A549 (cell line): Measurements from ENCODE around the gene RGS6. TPM values are rescaled to one million over a fixed set of nuclear protein-coding genes. Genes with fewer than 3 reads are reported as not detected.

ENCODE experiments used
- ATAC-seq, 2 experiments: fragments of 200-7000 bp in 1 of 2; fragments of >200 bp in 1 of 2; cut with Nextera tagmentation in 1 of 2; cut with Tn5 transposase in 1 of 2; 3 replicates each; pipeline versions ENCODE4 v1.8.0 to v1.9.1; 2018 to 2020; ENCODE audit warnings: mild to moderate bottlenecking in 1 of 2, moderate library complexity in 1 of 2
- CTCF ChIA-PET: fragments of 300-600 bp; sonication (Branson Sonifier 250); formaldehyde crosslinking; extraction: SDS; loops from one replicate; lab custom pipeline; 2021; ENCODE audit warnings: antibody characterized with exemption, inconsistent platforms; lab: Yijun Ruan, JAX
- POLR2A ChIA-PET: fragments of 350-600 bp; formaldehyde crosslinking; extraction: SDS; loops from one replicate; lab custom pipeline; 2021; ENCODE audit warnings: antibody characterized with exemption, inconsistent platforms; lab: Yijun Ruan, JAX
- DNase-seq, 2 experiments: peaks; one replicate each; pipeline versions ENCODE4 v3.0.0 to v3.0.0-alpha.2; 2011 to 2016; ENCODE audit warnings: low read depth in 1 of 2, low spot score in 1 of 2
- FAIRE-seq: peaks from 2 replicates; lab custom pipeline; 2011; peaks lifted over from hg19 to GRCh38; lab: Jason Lieb, UNC
- H3K27ac ChIP-seq, 2 experiments: fragments of >200 bp; sonication (Bioruptor Twin); formaldehyde crosslinking; 3 replicates each; pipeline ENCODE4 v1.5.1; 2016 to 2017
- H3K4me1 ChIP-seq: fragments of >200 bp; sonication (Bioruptor Twin); formaldehyde crosslinking; 3 replicates; pipeline ENCODE4 v1.6.1; 2016
- H3K4me2 ChIP-seq: fragments of >200 bp; sonication (Bioruptor Twin); formaldehyde crosslinking; 3 replicates; pipeline ENCODE4 v1.6.1; 2016
- H3K4me3 ChIP-seq: fragments of >200 bp; sonication (Bioruptor Twin); formaldehyde crosslinking; 3 replicates; pipeline ENCODE4 v1.5.1; 2016
- H3K9me3 ChIP-seq: fragments of >200 bp; sonication (Bioruptor Twin); formaldehyde crosslinking; 3 replicates; pipeline ENCODE4 v1.6.1; 2016
- BCL3 ChIP-seq: fragments of >200 bp; sonication (Bioruptor Twin); formaldehyde crosslinking; IDR thresholded peaks from 3 replicates; pipeline ENCODE4 v1.6.1; 2016
- CBX2 ChIP-seq: fragments of 200-600 bp; sonication (generic); IDR thresholded peaks from 2 replicates; pipeline ENCODE4 v1.6.1; 2016; ENCODE audit warnings: low read depth, mild to moderate bottlenecking, borderline replicate concordance
- CBX8 ChIP-seq: fragments of 200-600 bp; sonication (generic); IDR thresholded peaks from 2 replicates; pipeline ENCODE4 v1.6.1; 2016
- CEBPB ChIP-seq, 2 experiments: fragments of >200 bp in 1 of 2; sonication (Bioruptor Twin) in 1 of 2; formaldehyde crosslinking in 1 of 2; IDR thresholded peaks; 2 replicates each; pipeline ENCODE4 v1.6.1; 2012 to 2016
- CHD2 ChIP-seq: fragments of 150-350 bp; IDR thresholded peaks from 2 replicates; pipeline ENCODE4 v1.6.1; 2014; ENCODE audit warnings: low read length; ENCODE audit not compliant: partially characterized antibody
- CTCF ChIP-seq: fragments of >200 bp; sonication (Bioruptor Twin); formaldehyde crosslinking; IDR thresholded peaks from 3 replicates; pipeline ENCODE4 v1.5.1; 2016
- E2F6 ChIP-seq: IDR thresholded peaks from 2 replicates; pipeline ENCODE4 v1.6.1; 2012; ENCODE audit warnings: low read depth, borderline replicate concordance
- EHMT2 ChIP-seq: fragments of 200-600 bp; sonication (generic); IDR thresholded peaks from 2 replicates; pipeline ENCODE4 v1.6.1; 2016; ENCODE audit warnings: antibody characterized with exemption, low read depth, mild to moderate bottlenecking, moderate library complexity
- ESRRA ChIP-seq: fragments of 150-350 bp; IDR thresholded peaks from 2 replicates; pipeline ENCODE4 v1.6.1; 2014; ENCODE audit warnings: mild to moderate bottlenecking, low read length, borderline replicate concordance
- FOSL2 ChIP-seq, 2 experiments: fragments of 450-650 bp in 1 of 2; fragments of >200 bp in 1 of 2; sonication (Bioruptor Twin) in 1 of 2; formaldehyde crosslinking; IDR thresholded peaks; 2 replicates each; pipeline versions ENCODE4 v1.5.0 to v1.6.1; 2016 to 2020; ENCODE audit warnings: mild to moderate bottlenecking in 1 of 2, moderate library complexity in 1 of 2
- HDAC2 ChIP-seq: fragments of 200-600 bp; sonication (generic); IDR thresholded peaks from 2 replicates; pipeline ENCODE4 v1.6.1; 2016
- HOXB13 ChIP-seq: fragments of 250-450 bp; sonication (Bioruptor Pico); IDR thresholded peaks from 2 replicates; pipeline ENCODE4 v1.5.0; 2020; ENCODE audit warnings: low read depth, mild to moderate bottlenecking, moderate library complexity
- HOXB5 ChIP-seq: fragments of 250-450 bp; sonication (Bioruptor Pico); IDR thresholded peaks from 2 replicates; pipeline ENCODE4 v1.5.0; 2020; ENCODE audit warnings: mild to moderate bottlenecking, moderate library complexity
- JUNB ChIP-seq: fragments of >200 bp; sonication (Bioruptor Twin); formaldehyde crosslinking; IDR thresholded peaks from 2 replicates; pipeline ENCODE4 v1.6.1; 2016
- KDM1A ChIP-seq: fragments of 200-600 bp; sonication (generic); IDR thresholded peaks from 2 replicates; pipeline ENCODE4 v1.6.1; 2016; ENCODE audit warnings: low read depth, mild to moderate bottlenecking
- KDM5A ChIP-seq: fragments of 200-600 bp; sonication (generic); IDR thresholded peaks from 2 replicates; pipeline ENCODE4 v1.6.1; 2016; ENCODE audit warnings: antibody characterized with exemption, mild to moderate bottlenecking
- MAFK ChIP-seq: fragments of 450-650 bp; IDR thresholded peaks from 2 replicates; pipeline ENCODE4 v1.6.1; 2014; ENCODE audit not compliant: partially characterized antibody
- NFE2L2 ChIP-seq: fragments of 150-350 bp; conservative IDR thresholded peaks from 2 replicates; pipeline ENCODE4 v1.6.1; 2014; ENCODE audit warnings: low read length
- PHF8 ChIP-seq: fragments of 200-600 bp; sonication (generic); IDR thresholded peaks from 2 replicates; pipeline ENCODE4 v1.6.1; 2016; ENCODE audit warnings: low read depth, mild to moderate bottlenecking, antibody characterized with exemption, moderate library complexity, borderline replicate concordance
- RCOR1 ChIP-seq: fragments of 150-350 bp; IDR thresholded peaks from 2 replicates; pipeline ENCODE4 v1.6.1; 2014; ENCODE audit warnings: antibody characterized with exemption, low read length, low read depth
- RNF2 ChIP-seq: fragments of 200-600 bp; sonication (generic); IDR thresholded peaks from 2 replicates; pipeline ENCODE4 v1.6.1; 2016; ENCODE audit warnings: low read depth, mild to moderate bottlenecking, antibody characterized with exemption, moderate library complexity, borderline replicate concordance
- SMC3 ChIP-seq: fragments of >200 bp; sonication (Bioruptor Twin); formaldehyde crosslinking; IDR thresholded peaks from 3 replicates; pipeline ENCODE4 v1.6.1; 2018; ENCODE audit warnings: inconsistent platforms
- ZNF302 ChIP-seq: fragments of 250-450 bp; sonication (Bioruptor Pico); IDR thresholded peaks from 2 replicates; pipeline ENCODE4 v1.9.0; 2021; ENCODE audit warnings: inconsistent platforms, mild to moderate bottlenecking, moderate library complexity
- WGBS: methylation state at CpG from one replicate; pipeline ENCODE4 v1.1.6; 2017; ENCODE audit errors: missing lambda C conversion rate; 5-methylcytosine and 5-hydroxymethylcytosine counted together
- polyA plus RNA-seq, 4 experiments: library from polyadenylated mRNA; depleted of rRNA in 3 of 4; stranded (reverse); fragments of >200 nt; fragmentation: RNase III in 1 of 4; extraction: RNeasy Plus Mini Kit Qiagen cat#74134 plus additional on column Dnase treatment in 1 of 4; gene quantifications; 2 replicates in 3 of 4; 3 replicates in 1 of 4; pipeline ENCODE4 v1.2.3, GENCODE V29; 2011 to 2017

RGS6 gene
- polyA plus RNA-seq, 2 of the 4 experiments (the other 2 are of a cell fraction): not detected

GRCh38 chr14:72341686-72342085, 409.5 kb downstream of the RGS6 start:
- ChIA-PET CTCF (interaction anchor here (1.2 kb wide), 1 partner anchor 11 kb away, joined by 3 read pairs; no protein-coding TSS in a partner anchor), POLR2A (no interaction called here)
- Histone ChIP-seq H3K9me3 (no peaks in the 10 kb centered on the region), H3K4me3 (no peak overlapping the region), H3K27ac (no peak overlapping the region), H3K4me1 (no peaks in the 10 kb centered on the region), H3K4me2 (no peak overlapping the region)
- ATAC-seq (no peak), DNase-seq (no peak), FAIRE-seq (no peak)
- TF ChIP-seq CTCF (no peak), HOXB5 (no peak), CEBPB (IDR thresholded peaks at IDR 0.05) (no peak), FOSL2 (IDR thresholded peaks at IDR 0.05) (no peak), FOSL2 (CRISPR knock-in tag; IDR thresholded peaks at IDR 0.05) (no peak)
- 14% methylated on average over 2 of the region's 2 CpGs for WGBS

- DNase-seq: no peak
- ATAC-seq: no peak
Measured at GRCh38 chr14:72347118-72347517, 414.9 kb downstream of the RGS6 start.

GRCh38 chr14:72350215-72350614, 418.0 kb downstream of the RGS6 start:
- ATAC-seq (no peak), DNase-seq (no peak), FAIRE-seq (no peak)
- no peak overlapping the region for H3K27ac ChIP-seq
- no peak for TF ChIP-seq CTCF
- no peak overlapping the region for H3K4me2 ChIP-seq
- H3K4me3 ChIP-seq: no peak overlapping the region
- no peaks in the 10 kb centered on the region for H3K9me3 ChIP-seq
- CTCF ChIA-PET: interaction anchor here (0.7 kb wide), 1 partner anchor 39 kb away, joined by 3 read pairs; no protein-coding TSS in a partner anchor
- WGBS: 29% methylated on average over 1 of the region's 1 CpG
- POLR2A ChIA-PET: no interaction called here
- no peaks in the 10 kb centered on the region for H3K4me1 ChIP-seq

More at GRCh38 chr14:72347118-72347517, 414.9 kb downstream of the RGS6 start:
- TF ChIP-seq KDM1A: no peak
- no peak for TF ChIP-seq RNF2
- TF ChIP-seq JUNB: no peak
- no peak for TF ChIP-seq PHF8
- TF ChIP-seq HOXB13 (CRISPR knock-in tag): no peak
- TF ChIP-seq ESRRA: no peak
- TF ChIP-seq, all 56 proteins: peak for 0
- ChIA-PET POLR2A (no interaction called here), CTCF (no interaction called here)
- WGBS: 8% methylated on average over 3 of the region's 3 CpGs
- H3K4me1 ChIP-seq: no peaks in the 10 kb centered on the region
- H3K27ac ChIP-seq: no peak overlapping the region
- no peaks in the 10 kb centered on the region for H3K9me3 ChIP-seq
- H3K4me2 ChIP-seq: no peak overlapping the region
- H3K4me3 ChIP-seq: no peak overlapping the region
- no peak for FAIRE-seq

- no peak for FAIRE-seq
- no peaks in the 10 kb centered on the region for H3K9me3 ChIP-seq
- CTCF ChIA-PET: no interaction called here
- H3K4me1 ChIP-seq: no peaks in the 10 kb centered on the region
- WGBS: 3% methylated on average over 2 of the region's 2 CpGs
- no peak overlapping the region for H3K27ac ChIP-seq
- no peak for DNase-seq
- no peak for ATAC-seq
- TF ChIP-seq MAFK (no peak), HDAC2 (no peak), ESRRA (no peak), SMC3 (no peak), KDM5A (no peak), E2F6 (no peak), ZNF302 (CRISPR knock-in tag) (no peak), CEBPB (IDR thresholded peaks at IDR 0.05) (no peak), CHD2 (no peak), BCL3 (no peak), CBX2 (no peak), CBX8 (no peak), RCOR1 (no peak), NFE2L2 (no peak), EHMT2 (no peak), JUNB (no peak)
- no peak overlapping the region for H3K4me3 ChIP-seq
- no peak overlapping the region for H3K4me2 ChIP-seq
- POLR2A ChIA-PET: no interaction called here
Measured at GRCh38 chr14:72352012-72352411, 419.8 kb downstream of the RGS6 start.
